ENCODE measurements around the gene RPL22L1. TPM values are rescaled to one million over a fixed set of nuclear protein-coding genes. Genes with fewer than 3 reads are reported as not detected.

The RPL22L1 gene
- total RNA-seq, result 43.3 and 46.1 TPM in 2 replicates
- 201 TPM for total RNA-seq (2013)
- 147 and 200 TPM in 2 replicates for polyA plus RNA-seq
- 12.3 and 23.5 TPM in 2 replicates for polyA minus RNA-seq

DNA sequence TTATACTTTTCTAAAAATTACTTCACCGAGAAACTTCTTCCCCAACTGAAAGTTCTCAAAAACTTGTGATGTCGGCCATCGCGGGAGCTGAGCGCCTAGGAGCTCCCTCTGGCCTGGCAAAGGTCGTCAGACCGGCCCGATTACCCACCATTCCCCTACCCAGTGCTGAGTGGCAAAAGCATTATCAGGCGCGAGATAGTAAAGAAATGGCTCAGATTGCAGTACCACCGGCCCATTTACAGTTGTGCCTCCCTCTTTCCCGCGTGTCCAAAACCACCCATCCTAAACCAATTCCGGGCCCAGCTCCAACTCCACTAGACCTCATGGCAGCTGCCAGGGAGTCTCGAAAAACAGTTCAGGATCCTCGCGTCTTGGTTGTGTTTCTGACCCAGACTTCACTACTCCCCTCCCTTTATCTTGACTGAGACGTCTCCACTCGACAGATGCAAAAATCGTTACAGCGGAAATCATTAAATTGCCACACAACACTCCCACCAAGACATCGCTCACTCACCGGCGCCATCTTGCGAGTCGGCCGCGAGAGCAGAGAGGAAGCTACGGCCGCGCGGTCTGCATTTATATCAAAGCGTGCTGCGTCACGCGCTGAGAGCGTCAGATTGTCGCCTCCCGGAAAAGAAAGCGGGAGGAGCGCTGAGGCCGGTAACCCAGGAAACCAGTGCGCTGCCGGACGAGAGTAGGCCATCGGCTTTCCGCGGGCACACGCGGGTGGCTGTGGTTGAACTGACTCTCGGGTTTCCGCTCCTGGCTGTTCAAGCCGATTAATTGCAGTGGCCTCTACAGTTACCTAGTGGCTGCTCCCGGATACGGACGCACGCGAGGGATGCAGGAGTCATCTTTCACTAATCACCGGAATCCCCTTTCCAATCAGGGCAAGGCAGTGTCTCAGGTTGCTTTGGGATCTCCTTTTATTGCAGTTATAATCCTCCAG is at the start of gene RPL22L1:
Gene RPL22L1, minus strand, starts transcription at position 551 of the 949 bp plus-strand sequence. Its CDS starts 28 bp downstream, at position 523.
- Mint-ChIP-seq H3K9me3 (ENCODE audit: insufficient read depth) (no peaks in the 10 kb centered on the region), H3K4me1 (peaks cover 30% of the 10 kb centered on the region), H3K27ac (peak within 1 kb of the TSS; percentile 97), H3K4me3 (peak within 1 kb of the TSS; percentile 95), H3K27me3 (no peaks in the 10 kb centered on the region)
- peak within 1 kb of the TSS; percentile 67 to 98 (median 92) for H3K4me3 ChIP-seq (ENCODE audit: control extremely low read depth in 1 of 5, extremely low read depth in 1 of 5, insufficient read depth in 1 of 5, low read depth in 2 of 5, low read length in 4 of 5)
- H3K4me1 ChIP-seq (ENCODE audit: control insufficient read depth in 2 of 2, insufficient read depth in 2 of 2, low read length in 2 of 2), result peaks cover 32 to 36% of the 10 kb centered on the region in 2 donors
- under 1% methylated on average over 58 of the region's 59 CpGs for WGBS (ENCODE audit: insufficient coverage)
- H3K27ac ChIP-seq (ENCODE audit: low read length in 2 of 2), result peak within 1 kb of the TSS; percentile 93 to 98
- peaks cover 0 to 8% (median 0%) of the 10 kb centered on the region in 3 donors for H3K9me3 ChIP-seq (ENCODE audit: control extremely low read depth in 1 of 3, control insufficient read depth in 2 of 3, insufficient read depth in 1 of 3, low read length in 2 of 3)
- ATAC-seq (ENCODE audit: low read depth) (peak; percentile 89), DNase-seq (peak; percentile 98)
- peak within 1 kb of the TSS; percentile 77 for H3K4me2 ChIP-seq (replicated peaks; ENCODE audit: low read depth, low read length, poor library complexity, severe bottlenecking)
- H3K79me2 ChIP-seq (ENCODE audit: control insufficient read depth, insufficient read depth, low read length), result peaks cover 21% of the 10 kb centered on the region
- no peaks in the 10 kb centered on the region for H3K27me3 ChIP-seq (replicated peaks in 1 of 4; ENCODE audit: control extremely low read depth in 1 of 4, control insufficient read depth in 3 of 4, insufficient read depth in 4 of 4, low read length in 3 of 4)
- peaks cover 10 to 33% of the 10 kb centered on the region in 2 experiments for H3K36me3 ChIP-seq (replicated peaks in 1 of 2; ENCODE audit: control extremely low read depth in 1 of 2, control insufficient read depth in 1 of 2, extremely low read depth in 1 of 2, insufficient read depth in 2 of 2, low read length in 1 of 2)
- CTCF ChIA-PET, result interaction anchor here (0.8 to 1.7 kb wide), 2 partner anchors 57 to 58 kb away, joined by 3 to 11 read pairs; no protein-coding TSS in a partner anchor
- POLR2A ChIA-PET, result interaction anchor here (0.8 to 1.5 kb wide), 4 partner anchors 22 to 513 kb away, joined by 3 to 5 read pairs (median 4); partner anchors contain the start of genes EIF5A2 and SKIL
- TF ChIP-seq, protein P1, sequence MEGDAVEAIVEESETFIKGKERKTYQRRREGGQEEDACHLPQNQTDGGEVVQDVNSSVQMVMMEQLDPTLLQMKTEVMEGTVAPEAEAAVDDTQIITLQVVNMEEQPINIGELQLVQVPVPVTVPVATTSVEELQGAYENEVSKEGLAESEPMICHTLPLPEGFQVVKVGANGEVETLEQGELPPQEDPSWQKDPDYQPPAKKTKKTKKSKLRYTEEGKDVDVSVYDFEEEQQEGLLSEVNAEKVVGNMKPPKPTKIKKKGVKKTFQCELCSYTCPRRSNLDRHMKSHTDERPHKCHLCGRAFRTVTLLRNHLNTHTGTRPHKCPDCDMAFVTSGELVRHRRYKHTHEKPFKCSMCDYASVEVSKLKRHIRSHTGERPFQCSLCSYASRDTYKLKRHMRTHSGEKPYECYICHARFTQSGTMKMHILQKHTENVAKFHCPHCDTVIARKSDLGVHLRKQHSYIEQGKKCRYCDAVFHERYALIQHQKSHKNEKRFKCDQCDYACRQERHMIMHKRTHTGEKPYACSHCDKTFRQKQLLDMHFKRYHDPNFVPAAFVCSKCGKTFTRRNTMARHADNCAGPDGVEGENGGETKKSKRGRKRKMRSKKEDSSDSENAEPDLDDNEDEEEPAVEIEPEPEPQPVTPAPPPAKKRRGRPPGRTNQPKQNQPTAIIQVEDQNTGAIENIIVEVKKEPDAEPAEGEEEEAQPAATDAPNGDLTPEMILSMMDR (IDR thresholded peaks at IDR 0.05), result no peak
- TF ChIP-seq EZH2 (IDR thresholded peaks at IDR 0.05; ENCODE audit: borderline replicate concordance, insufficient read depth, low read depth, low read length, poor library complexity, severe bottlenecking), result no peak
- peak within 1 kb of the TSS; percentile 79 for H2AFZ ChIP-seq (ENCODE audit: insufficient read depth, low read depth, low read length, poor library complexity, severe bottlenecking)
- H4K20me1 ChIP-seq (ENCODE audit: control insufficient read depth, insufficient read depth, low read length, poor library complexity, severe bottlenecking), result peaks cover 14% of the 10 kb centered on the region
- intact Hi-C loops (cut with micrococcal nuclease), result loop anchor here (1.0 to 2.0 kb wide), 3 partner anchors 38 to 1105 kb away; partner anchors contain the start of genes EIF5A2, SKIL and TERC
- peak within 1 kb of the TSS; percentile 79 for H3K9ac ChIP-seq (ENCODE audit: low read length)
